Measurements from ENCODE around the gene ATPAF2. TPM values are rescaled to one million over a fixed set of nuclear protein-coding genes. Genes with fewer than 3 reads are reported as not detected.

Gene ATPAF2
- total RNA-seq, 4 donors from 2014 or later: 9.5 to 18.4 (median 13.1) TPM

DNA sequence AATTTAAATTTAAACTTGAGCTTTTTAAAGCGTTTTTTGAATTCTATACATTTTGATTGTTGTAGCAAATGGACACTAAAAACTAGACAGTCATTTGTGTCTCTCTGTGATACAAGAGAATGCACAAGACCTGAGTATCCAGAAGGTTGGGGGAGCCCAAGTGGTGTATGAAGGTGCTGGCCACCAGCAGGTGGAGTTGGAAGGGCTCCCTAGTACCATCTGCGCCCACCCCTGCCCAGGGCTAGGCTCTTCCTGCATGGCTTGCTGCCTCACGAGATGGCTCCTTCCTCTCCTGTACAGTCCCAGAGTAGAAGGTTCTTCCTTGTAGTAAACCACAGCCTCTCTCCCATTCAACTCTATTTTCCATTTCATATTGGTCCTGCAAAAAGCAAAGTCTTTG lies 17.2 kb upstream of the ATPAF2 start:
- DNase-seq (ENCODE audit: low spot score) (no peak), ATAC-seq (ENCODE audit: low FRiP score) (no peak)
- TF ChIP-seq, protein P1, sequence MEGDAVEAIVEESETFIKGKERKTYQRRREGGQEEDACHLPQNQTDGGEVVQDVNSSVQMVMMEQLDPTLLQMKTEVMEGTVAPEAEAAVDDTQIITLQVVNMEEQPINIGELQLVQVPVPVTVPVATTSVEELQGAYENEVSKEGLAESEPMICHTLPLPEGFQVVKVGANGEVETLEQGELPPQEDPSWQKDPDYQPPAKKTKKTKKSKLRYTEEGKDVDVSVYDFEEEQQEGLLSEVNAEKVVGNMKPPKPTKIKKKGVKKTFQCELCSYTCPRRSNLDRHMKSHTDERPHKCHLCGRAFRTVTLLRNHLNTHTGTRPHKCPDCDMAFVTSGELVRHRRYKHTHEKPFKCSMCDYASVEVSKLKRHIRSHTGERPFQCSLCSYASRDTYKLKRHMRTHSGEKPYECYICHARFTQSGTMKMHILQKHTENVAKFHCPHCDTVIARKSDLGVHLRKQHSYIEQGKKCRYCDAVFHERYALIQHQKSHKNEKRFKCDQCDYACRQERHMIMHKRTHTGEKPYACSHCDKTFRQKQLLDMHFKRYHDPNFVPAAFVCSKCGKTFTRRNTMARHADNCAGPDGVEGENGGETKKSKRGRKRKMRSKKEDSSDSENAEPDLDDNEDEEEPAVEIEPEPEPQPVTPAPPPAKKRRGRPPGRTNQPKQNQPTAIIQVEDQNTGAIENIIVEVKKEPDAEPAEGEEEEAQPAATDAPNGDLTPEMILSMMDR (IDR thresholded peaks at IDR 0.05): no peak

DNA sequence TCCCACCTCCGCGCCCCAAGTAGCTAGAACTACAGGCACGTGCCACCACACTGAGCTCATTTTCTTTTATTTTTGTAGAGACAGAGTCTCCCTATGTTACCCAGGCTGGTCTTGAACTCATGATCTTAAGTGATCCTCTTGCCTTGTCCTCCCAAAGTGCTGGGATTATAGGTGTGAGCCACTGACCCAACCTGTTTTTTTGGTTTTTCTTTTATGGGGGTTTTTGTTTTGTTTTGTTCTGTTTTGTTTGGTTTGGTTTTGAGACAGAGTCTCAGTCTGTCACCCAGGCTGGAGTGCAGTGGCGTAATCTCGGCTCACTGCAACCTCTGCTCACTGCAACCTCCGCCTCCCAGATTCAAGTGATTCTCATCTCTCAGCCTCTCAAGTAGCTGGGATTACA lies 16.6 kb upstream of the ATPAF2 start:
- TF ChIP-seq, protein P1 (IDR thresholded peaks at IDR 0.05): no peak
- DNase-seq (ENCODE audit: low spot score) (no peak), ATAC-seq (ENCODE audit: low FRiP score) (no peak)

DNA sequence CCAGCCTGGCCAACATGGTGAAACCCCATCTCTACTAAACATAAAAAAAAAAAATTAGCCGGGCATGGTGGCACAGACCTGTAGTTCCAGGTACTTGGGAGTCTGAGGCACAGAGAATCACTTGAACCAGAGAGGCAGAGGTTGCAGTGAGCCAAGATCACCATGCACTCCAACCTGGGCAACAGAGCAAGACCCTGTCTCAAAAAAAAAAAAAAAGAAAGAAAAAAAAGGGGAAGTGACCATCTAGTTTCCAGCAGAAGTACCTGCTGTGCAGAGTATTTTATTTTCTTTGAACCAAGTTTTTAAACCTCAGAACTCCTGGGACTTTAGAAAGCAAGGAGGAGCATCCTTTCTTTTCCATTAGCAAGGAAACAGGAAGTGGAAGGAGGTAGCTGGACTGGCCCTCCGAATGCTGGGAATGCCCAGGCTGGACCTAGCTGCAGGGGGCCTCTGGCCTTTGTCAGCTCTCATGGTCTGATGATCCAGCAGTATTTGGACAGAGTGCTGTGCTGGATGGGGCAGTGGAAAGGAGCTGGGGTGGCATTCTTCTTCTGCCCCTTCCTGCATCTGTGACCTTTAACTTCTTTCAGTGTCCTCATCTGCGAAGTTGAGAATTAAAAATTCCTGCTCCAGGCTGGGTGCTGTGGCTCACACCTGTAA lies 6.9 kb upstream of the ATPAF2 start:
- TF ChIP-seq, protein P1 (IDR thresholded peaks at IDR 0.05): no peak
- DNase-seq (ENCODE audit: low spot score) (no peak), ATAC-seq (ENCODE audit: low FRiP score) (no peak)

DNA sequence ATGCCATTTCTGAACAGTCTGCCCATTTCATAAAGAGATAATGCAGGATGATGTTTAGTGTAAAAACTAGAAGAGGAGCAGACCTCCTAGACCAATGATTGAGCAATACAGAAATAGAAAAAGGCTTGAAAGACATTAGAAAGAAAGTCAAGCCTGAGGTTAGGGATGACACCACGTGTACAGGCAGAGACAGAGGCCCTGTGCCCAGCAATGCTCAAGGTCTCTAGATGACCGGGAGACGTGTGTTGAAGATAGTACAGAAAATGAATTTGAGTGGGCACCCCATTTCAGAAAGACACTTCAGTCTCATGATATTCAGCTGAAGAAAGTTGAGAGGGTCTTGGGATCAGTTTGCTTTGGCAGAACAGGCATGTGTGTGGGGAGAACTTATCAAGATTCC lies 5.6 kb upstream of the ATPAF2 start:
- no peak for DNase-seq (ENCODE audit: low spot score)
- no peak for ATAC-seq (ENCODE audit: low FRiP score)

DNA sequence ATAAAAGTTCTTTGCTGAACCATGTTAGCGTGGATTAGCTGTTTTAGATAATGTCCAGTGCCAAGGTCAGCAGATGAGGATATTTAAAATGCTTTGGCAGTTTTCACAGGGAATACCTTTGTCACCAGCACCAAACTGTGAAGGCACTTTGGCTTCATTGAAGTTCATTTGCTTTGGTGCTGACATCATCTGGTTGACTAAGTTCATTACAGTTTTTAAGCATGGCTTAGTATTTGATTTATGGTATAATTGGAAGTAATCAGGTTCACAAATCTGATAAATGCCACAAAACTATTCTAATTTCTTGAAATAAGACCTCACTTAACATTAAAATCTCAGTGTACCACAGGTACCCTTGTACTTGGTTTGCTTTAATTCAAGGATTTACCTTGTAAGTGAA lies 4.5 kb upstream of the ATPAF2 start:
- DNase-seq (ENCODE audit: low spot score) (no peak), ATAC-seq (ENCODE audit: low FRiP score) (no peak)
- TF ChIP-seq, protein P1 (IDR thresholded peaks at IDR 0.05): no peak

More for the DNA sequence above, 5.6 kb upstream of the ATPAF2 start:
- TF ChIP-seq, protein P1 (IDR thresholded peaks at IDR 0.05): no peak

DNA sequence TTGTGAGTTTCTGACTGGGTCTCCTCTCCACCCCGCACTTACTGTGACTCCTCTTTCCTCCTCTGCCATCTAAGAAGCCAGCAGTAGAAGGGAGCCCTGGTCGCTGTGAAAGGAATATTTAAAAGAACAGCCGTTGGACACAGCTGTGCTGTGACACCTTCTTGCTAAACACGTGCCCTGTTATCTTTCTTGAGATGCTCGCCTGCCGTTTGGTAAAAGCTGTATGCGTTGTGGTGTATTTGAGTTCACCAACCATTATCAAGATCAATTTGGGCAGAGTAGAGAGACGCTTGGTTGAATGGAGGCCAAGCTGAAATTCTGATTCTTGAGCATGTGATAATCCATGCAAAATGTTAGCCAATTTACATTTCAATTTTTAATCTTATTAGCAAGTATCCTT lies 4.0 kb upstream of the ATPAF2 start:
- TF ChIP-seq, protein P1 (IDR thresholded peaks at IDR 0.05): no peak
- DNase-seq (ENCODE audit: low spot score) (no peak), ATAC-seq (ENCODE audit: low FRiP score) (no peak)

DNA sequence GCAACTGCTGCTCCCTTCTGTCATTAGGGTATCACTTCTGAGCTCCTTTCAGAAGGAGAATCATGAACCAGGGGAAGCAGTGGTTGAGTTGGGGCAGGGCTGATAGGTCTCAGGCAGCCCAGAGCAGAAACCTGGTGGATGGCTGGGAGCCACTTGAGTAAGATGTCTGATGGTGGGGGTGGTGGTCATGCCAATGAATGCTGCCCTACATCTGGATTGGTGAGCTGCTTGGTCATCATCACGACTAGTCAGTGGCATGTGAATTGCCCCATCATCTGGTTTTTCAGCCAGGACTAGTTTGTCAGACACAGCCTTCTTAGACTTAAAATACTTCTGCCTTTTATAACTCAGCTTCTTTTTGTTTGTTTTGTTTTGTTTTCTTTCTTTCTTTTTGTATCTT lies 2.8 kb upstream of the ATPAF2 start:
- TF ChIP-seq, protein P1 (IDR thresholded peaks at IDR 0.05): no peak
- ATAC-seq (ENCODE audit: low FRiP score): no peak

More for the DNA sequence above, 2.8 kb upstream of the ATPAF2 start:
- DNase-seq (ENCODE audit: low spot score): no peak
